K562 (cell line): ENCODE results near the gene PRPF8. TPM values are rescaled to one million over a fixed set of nuclear protein-coding genes. Genes with fewer than 3 reads are reported as not detected.
A peak's percentile ranks its signal among the peaks of the same experiment; 100 is the strongest.

Source experiments
- ATAC-seq: fragments of 200-7000 bp; cut with Tn5 transposase; 3 replicates; pipeline ENCODE4 v1.9.1; 2020; ENCODE audit warnings: moderate library complexity
- BruUV-seq: library from RNA; stranded (reverse); fragments of 400-500 nt; replicated peaks from 2 replicates; lab custom pipeline; 2021; lab: Mats Ljungman, UMichigan
- CTCF ChIA-PET: fragments of 300-600 bp; formaldehyde crosslinking; extraction: SDS; loops from one replicate; lab custom pipeline; 2021; ENCODE audit warnings: low intra/inter-chr PET ratio; lab: Yijun Ruan, JAX
- POLR2A ChIA-PET: fragments of 300-600, 350-650 bp; sonication (Branson Sonifier 250); formaldehyde crosslinking; extraction: SDS; loops from one replicate; lab custom pipeline; 2021; ENCODE audit warnings: antibody characterized with exemption, inconsistent platforms; lab: Yijun Ruan, JAX
- DNase-seq, 4 experiments: peaks; one replicate each; pipeline versions ENCODE4 v3.0.0 to v3.0.0-alpha.2; 2011 to 2018; ENCODE audit warnings: low spot score in 3 of 4, mixed read lengths in 3 of 4; ENCODE audit errors: extremely low read depth in 1 of 4
- FAIRE-seq: peaks from 2 replicates; lab custom pipeline; 2011; peaks lifted over from hg19 to GRCh38; lab: Jason Lieb, UNC
- H2AFZ ChIP-seq: 2 replicates; pipeline ENCODE4 v1.6.0; 2011; ENCODE audit warnings: low read depth, low read length, control low read depth, inconsistent platforms
- H3K27ac ChIP-seq: fragments of 200-600 bp; 3 replicates; pipeline ENCODE4 v1.8.0; 2011; ENCODE audit warnings: low read depth, mild to moderate bottlenecking, control low read depth, inconsistent platforms, low read length, moderate library complexity, mixed read lengths; ENCODE audit errors: extremely low read depth
- H3K27me3 ChIP-seq, 2 experiments: fragments of 300-600 bp in 1 of 2; 2 replicates in 1 of 2; 3 replicates in 1 of 2; pipeline versions ENCODE4 v1.6.0 to v1.8.0; 2011; ENCODE audit warnings: inconsistent platforms in 2 of 2, low read length in 2 of 2, mild to moderate bottlenecking in 1 of 2, mixed read lengths in 1 of 2, moderate library complexity in 1 of 2; ENCODE audit not compliant: control insufficient read depth in 2 of 2, insufficient read depth in 2 of 2
- H3K36me3 ChIP-seq: fragments of 300-600 bp; 3 replicates; pipeline ENCODE4 v1.8.0; 2011; ENCODE audit warnings: mild to moderate bottlenecking, low read length, inconsistent platforms; ENCODE audit not compliant: control insufficient read depth, insufficient read depth
- H3K4me1 ChIP-seq, 2 experiments: fragments of 200-600 bp in 1 of 2; replicated peaks in 1 of 2; 2 replicates in 1 of 2; 3 replicates in 1 of 2; pipeline versions ENCODE4 v1.5.1 to v1.8.0; 2011; ENCODE audit warnings: inconsistent platforms in 2 of 2, low read length in 2 of 2, mild to moderate bottlenecking in 1 of 2, mixed read lengths in 1 of 2, moderate library complexity in 1 of 2; ENCODE audit not compliant: control insufficient read depth in 2 of 2, insufficient read depth in 2 of 2
- H3K4me2 ChIP-seq: 2 replicates; pipeline ENCODE4 v1.6.1; 2011; ENCODE audit warnings: low read length, control low read depth, inconsistent platforms, mixed read lengths; ENCODE audit not compliant: insufficient read depth
- H3K4me3 ChIP-seq: fragments of 200-600 bp; sonication (generic), shearing (Covaris generic); 2 replicates; pipeline ENCODE4 v1.5.1; 2016; ENCODE audit warnings: control low read depth, inconsistent platforms
- H3K79me2 ChIP-seq: fragments of 200-600 bp; 3 replicates; pipeline ENCODE4 v1.8.0; 2011; ENCODE audit warnings: low read length, inconsistent platforms; ENCODE audit not compliant: control insufficient read depth, insufficient read depth
- H3K9ac ChIP-seq, 2 experiments: 2 replicates each; pipeline versions ENCODE4 v1.6.0 to v1.6.1; 2011; ENCODE audit warnings: low read depth in 2 of 2, low read length in 2 of 2, control low read depth in 1 of 2, inconsistent platforms in 1 of 2, mild to moderate bottlenecking in 1 of 2, mixed read lengths in 1 of 2; ENCODE audit not compliant: insufficient read depth in 1 of 2
- H3K9me1 ChIP-seq: one replicate; pipeline ENCODE4 v1.6.0; 2011; ENCODE audit warnings: inconsistent platforms, mild to moderate bottlenecking, low read length, moderate library complexity; ENCODE audit not compliant: control insufficient read depth, insufficient read depth
- H3K9me3 ChIP-seq: replicated peaks from 2 replicates; pipeline ENCODE4 v1.5.1; 2011; ENCODE audit warnings: low read depth, low read length, inconsistent platforms; ENCODE audit not compliant: control insufficient read depth, insufficient read depth
- H4K20me1 ChIP-seq: replicated peaks from 2 replicates; pipeline ENCODE4 v1.6.1; 2011; ENCODE audit warnings: low read length, inconsistent platforms, mixed read lengths; ENCODE audit not compliant: control insufficient read depth, insufficient read depth
- FIP1L1 ChIP-seq: fragments of 200-400 bp; formaldehyde crosslinking; IDR thresholded peaks from 2 replicates; pipeline ENCODE4 v1.6.1; 2018; ENCODE audit warnings: mild to moderate bottlenecking, low read depth, low read length; ENCODE audit not compliant: poor library complexity, severe bottlenecking
- NRF1 ChIP-seq, 2 experiments: fragments of 450-650 bp; IDR thresholded peaks in 1 of 2; conservative IDR thresholded peaks in 1 of 2; 2 replicates each; pipeline ENCODE4 v1.6.1; 2014; ENCODE audit warnings: mild to moderate bottlenecking in 2 of 2
- POLR2G ChIP-seq: fragments of 200-400 bp; formaldehyde crosslinking; IDR thresholded peaks from 2 replicates; pipeline ENCODE4 v1.6.1; 2017; ENCODE audit warnings: low read depth, mild to moderate bottlenecking, antibody characterized with exemption, low read length, moderate library complexity
- STAT5B ChIP-seq: fragments of 250-450 bp; sonication (Bioruptor Pico); IDR thresholded peaks from 2 replicates; pipeline ENCODE4 v1.8.0; 2021; ENCODE audit warnings: mild to moderate bottlenecking, inconsistent platforms
- TFE3 ChIP-seq: fragments of 450-650 bp; formaldehyde crosslinking; IDR thresholded peaks from 2 replicates; pipeline ENCODE4 v1.4.0; 2020; ENCODE audit warnings: mild to moderate bottlenecking, mixed read lengths
- TGIF2 ChIP-seq: sonication (generic); formaldehyde crosslinking; IDR thresholded peaks from 2 replicates; pipeline ENCODE4 v1.8.1; 2022; ENCODE audit warnings: mild to moderate bottlenecking, missing genetic modification reagents, moderate library complexity
- VEZF1 ChIP-seq: fragments of 200-800 bp; sonication (Bioruptor generic); IDR thresholded peaks from 2 replicates; pipeline ENCODE4 v1.6.1; 2017; ENCODE audit warnings: missing genetic modification characterization, missing compliant biosample characterization
- ZNF3 ChIP-seq: fragments of 250-450 bp; sonication (Bioruptor Pico); IDR thresholded peaks from 2 replicates; pipeline ENCODE4 v1.5.0; 2021; ENCODE audit warnings: mild to moderate bottlenecking, moderate library complexity
- WGBS: fragments of 100-300 bp; shearing (Covaris generic); methylation state at CpG from one replicate; pipeline ENCODE4 v1.1.6; 2016; ENCODE audit warnings: low coverage, mixed read lengths; ENCODE audit not compliant: insufficient coverage; ENCODE audit errors: missing lambda C conversion rate; 5-methylcytosine and 5-hydroxymethylcytosine counted together
- in situ Hi-C: fragments of 300-500 bp; cut with MboI; formaldehyde crosslinking; loops from 4 replicates; pipeline ENCODE4 v1.15.0; 2018; ENCODE audit warnings: inconsistent platforms, mixed read lengths
- intact Hi-C: fragments of 100-400 bp; cut with micrococcal nuclease; formaldehyde crosslinking; loops from 2 replicates; pipeline ENCODE4 v1.14.2; 2022
- polyA plus RNA-seq, 8 experiments: library from polyadenylated mRNA; depleted of rRNA in 4 of 8; stranded (reverse) in 5 of 8; unstranded in 3 of 8; fragments of >200 nt; fragmentation: Nextera tagmentation in 2 of 8; fragmentation: Illumina TruSeq in 1 of 8; extraction: Ambion mirVana in 2 of 8; extraction: Trizol in 1 of 8; gene quantifications; 2 replicates each; pipeline versions ENCODE4 v1.2.1 to v1.2.3, GENCODE V29; 2011 to 2014; ENCODE audit warnings: inconsistent platforms in 1 of 8, missing spikeins in 1 of 8
- total RNA-seq, 7 experiments: library from RNA; depleted of rRNA in 6 of 7; stranded (reverse); fragments of >200 nt in 6 of 7; fragmentation: Illumina TruSeq in 2 of 7; extraction: Trizol in 2 of 7; gene quantifications; 2 replicates each; pipeline versions ENCODE4 v1.2.1 to v1.2.3, GENCODE V29; 2011 to 2021; ENCODE audit warnings: low replicate concordance in 1 of 7
- TF ChIP-seq, protein P1 (sequence below): sonication (generic); formaldehyde crosslinking; IDR thresholded peaks from 2 replicates; pipeline ENCODE4 v1.8.1; 2023; ENCODE audit warnings: mild to moderate bottlenecking, missing genetic modification reagents
- TF ChIP-seq, protein P2 (sequence below): sonication (generic); formaldehyde crosslinking; IDR thresholded peaks from 2 replicates; pipeline ENCODE4 v1.8.1; 2023; ENCODE audit warnings: mild to moderate bottlenecking, missing genetic modification reagents, moderate library complexity

The PRPF8 gene
- total and polyA plus RNA-seq, 9 of the 15 experiments (the other 6 are each of a cell fraction or from before 2014, with no cell fraction given): 64.3 to 294 (median 85.9) TPM

DNA sequence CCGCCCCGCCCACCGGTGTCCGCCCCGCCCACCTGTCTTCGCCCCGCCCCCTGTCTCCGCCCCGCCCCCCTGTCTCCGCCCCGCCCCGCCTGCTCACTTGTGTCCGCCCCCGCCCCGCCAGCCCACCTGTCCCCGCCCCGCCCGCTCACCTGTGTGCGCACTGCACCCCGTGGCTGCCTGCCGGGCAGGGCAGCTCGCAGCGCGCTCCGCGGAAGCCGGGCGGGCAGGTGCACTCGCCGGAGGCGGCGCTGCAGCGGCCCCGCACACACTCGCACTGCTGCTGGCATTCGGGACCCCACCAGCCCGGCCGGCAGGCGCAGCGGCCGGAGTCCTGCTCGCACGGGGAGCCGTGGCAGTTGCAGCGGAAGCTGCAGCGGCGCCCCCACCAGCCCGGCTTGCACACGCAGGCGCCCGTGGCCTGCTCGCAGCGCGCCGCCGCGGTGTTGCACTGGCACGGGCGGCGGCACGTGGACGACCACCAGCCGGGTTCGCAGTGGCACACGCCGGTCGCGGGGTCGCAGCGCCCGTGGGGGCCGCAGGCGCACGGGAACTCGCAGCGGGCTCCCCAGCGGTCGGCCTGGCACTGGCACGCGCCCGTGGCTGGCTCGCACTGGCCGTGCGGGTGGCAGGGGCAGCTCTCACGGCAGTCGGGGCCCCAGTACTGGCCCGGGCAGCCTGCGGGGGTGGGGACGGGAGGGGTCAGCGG is 41.2 kb downstream of the PRPF8 start:
- H3K27ac ChIP-seq: no peak overlapping the region
- FAIRE-seq: no peak

More for the DNA sequence above, 41.2 kb downstream of the PRPF8 start:
- H4K20me1 ChIP-seq: 0 out of 2 replicates have a peak, but pooled peaks cover 2% of the 10 kb centered on the region
- ChIA-PET POLR2A (interaction anchor here (0.5 to 1.0 kb wide), 2 partner anchors 110 to 165 kb away, joined by 3 to 4 read pairs; no protein-coding TSS in a partner anchor), CTCF (no interaction called here)
- DNase-seq: no peak
- no TSS peak for BruUV-seq
- no peak overlapping the region for H2AFZ ChIP-seq
- no peak for TF ChIP-seq ZNF3 (CRISPR knock-in tag)
- TF ChIP-seq POLR2G: peak; percentile 46
- no peak for TF ChIP-seq STAT5B
- TF ChIP-seq NRF1 (conservative IDR thresholded peaks at IDR 0.05 in 1 of 2, IDR thresholded peaks at IDR 0.05 in 1 of 2): no peak
- no peak for TF ChIP-seq TFE3 (CRISPR knock-in tag)
- TF ChIP-seq, protein P1, sequence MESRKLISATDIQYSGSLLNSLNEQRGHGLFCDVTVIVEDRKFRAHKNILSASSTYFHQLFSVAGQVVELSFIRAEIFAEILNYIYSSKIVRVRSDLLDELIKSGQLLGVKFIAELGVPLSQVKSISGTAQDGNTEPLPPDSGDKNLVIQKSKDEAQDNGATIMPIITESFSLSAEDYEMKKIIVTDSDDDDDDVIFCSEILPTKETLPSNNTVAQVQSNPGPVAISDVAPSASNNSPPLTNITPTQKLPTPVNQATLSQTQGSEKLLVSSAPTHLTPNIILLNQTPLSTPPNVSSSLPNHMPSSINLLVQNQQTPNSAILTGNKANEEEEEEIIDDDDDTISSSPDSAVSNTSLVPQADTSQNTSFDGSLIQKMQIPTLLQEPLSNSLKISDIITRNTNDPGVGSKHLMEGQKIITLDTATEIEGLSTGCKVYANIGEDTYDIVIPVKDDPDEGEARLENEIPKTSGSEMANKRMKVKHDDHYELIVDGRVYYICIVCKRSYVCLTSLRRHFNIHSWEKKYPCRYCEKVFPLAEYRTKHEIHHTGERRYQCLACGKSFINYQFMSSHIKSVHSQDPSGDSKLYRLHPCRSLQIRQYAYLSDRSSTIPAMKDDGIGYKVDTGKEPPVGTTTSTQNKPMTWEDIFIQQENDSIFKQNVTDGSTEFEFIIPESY (CRISPR knock-in tag): 0 out of 2 replicates have a peak, but pooled peaks have one; percentile 27
- no peak for TF ChIP-seq FIP1L1
- TF ChIP-seq VEZF1: peak; percentile 26; the same call in 1 of the 2 replicates
- no peak for TF ChIP-seq TGIF2 (CRISPR knock-in tag)
- TF ChIP-seq, protein P2, sequence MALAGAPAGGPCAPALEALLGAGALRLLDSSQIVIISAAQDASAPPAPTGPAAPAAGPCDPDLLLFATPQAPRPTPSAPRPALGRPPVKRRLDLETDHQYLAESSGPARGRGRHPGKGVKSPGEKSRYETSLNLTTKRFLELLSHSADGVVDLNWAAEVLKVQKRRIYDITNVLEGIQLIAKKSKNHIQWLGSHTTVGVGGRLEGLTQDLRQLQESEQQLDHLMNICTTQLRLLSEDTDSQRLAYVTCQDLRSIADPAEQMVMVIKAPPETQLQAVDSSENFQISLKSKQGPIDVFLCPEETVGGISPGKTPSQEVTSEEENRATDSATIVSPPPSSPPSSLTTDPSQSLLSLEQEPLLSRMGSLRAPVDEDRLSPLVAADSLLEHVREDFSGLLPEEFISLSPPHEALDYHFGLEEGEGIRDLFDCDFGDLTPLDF (CRISPR knock-in tag): no peak
- H3K27me3 ChIP-seq: no peaks in the 10 kb centered on the region
- in situ Hi-C loops (no loop called here), intact Hi-C loops (no loop called here)
- H3K79me2 ChIP-seq: peaks cover 9% of the 10 kb centered on the region; the same call in 2 of the 3 replicates
- no peaks in the 10 kb centered on the region for H3K9me1 ChIP-seq
- peaks cover 21% of the 10 kb centered on the region; the same call in 1 of the 3 replicates for H3K36me3 ChIP-seq
- WGBS: 86% methylated on average over 25 of the region's 90 CpGs
- no peak overlapping the region for H3K4me2 ChIP-seq
- no peak overlapping the region for H3K4me3 ChIP-seq
- no peak for ATAC-seq
- no peak overlapping the region for H3K9ac ChIP-seq
- peaks cover 4 to 60% of the 10 kb centered on the region in 2 experiments; a peak in 3 of 5 replicates for H3K4me1 ChIP-seq
- H3K9me3 ChIP-seq: no peaks in the 10 kb centered on the region
